Stimulated activated CD4-positive, alpha-beta T cell treated with anti-CD3 and anti-CD28 coated beads, Interleukin-15, amount 100 ng/mL, for 1 hour (primary cell): ENCODE data around the gene CTCFL.

Source experiments
- DNase-seq, 2 donors: peaks; one replicate each; pipeline ENCODE4 v3.0.0-alpha.2; 2020; ENCODE audit warnings: low read depth in 1 of 2, low spot score in 1 of 2

CTCFL gene

DNA sequence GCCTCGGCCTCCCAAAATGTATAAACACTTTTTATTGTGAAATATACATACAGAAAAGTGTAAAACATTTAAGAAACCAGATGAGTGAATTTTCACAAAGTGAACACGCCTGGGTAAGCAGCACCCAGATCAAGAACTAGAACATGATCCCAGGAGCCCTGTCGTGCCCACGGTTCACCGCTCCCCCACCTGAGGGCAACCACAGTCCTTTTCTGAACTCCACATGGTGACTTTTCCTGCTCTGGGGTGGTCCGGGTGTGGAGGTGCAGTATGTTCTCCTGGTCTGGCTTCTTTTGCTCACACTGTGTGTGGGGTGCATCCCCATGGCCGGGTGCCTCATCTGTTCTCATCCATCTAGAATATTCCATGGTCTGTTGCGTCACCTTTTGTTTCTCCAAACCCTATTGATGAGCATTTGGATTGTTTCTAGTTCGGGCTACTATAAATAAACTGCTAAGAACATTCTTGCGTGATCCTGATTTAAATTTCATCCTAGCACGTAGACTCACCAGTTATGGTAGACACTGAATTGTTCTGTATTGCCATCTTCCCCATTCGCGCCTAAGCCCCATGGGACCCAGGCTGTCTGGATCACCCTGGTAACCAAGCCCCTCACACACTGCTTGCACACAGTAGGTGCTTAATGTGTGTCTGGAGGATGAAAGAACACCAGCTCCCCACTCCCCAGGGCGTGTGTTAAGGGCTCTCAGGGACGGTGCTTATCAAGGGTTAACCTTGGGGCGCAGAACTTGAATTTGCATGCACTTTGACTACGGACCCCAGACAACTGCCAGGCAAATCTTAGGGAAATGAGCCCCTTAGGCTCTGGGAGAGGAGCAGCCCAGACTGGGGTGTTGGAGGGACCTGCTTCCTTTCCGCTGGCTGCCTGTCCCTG lies 56.2 kb downstream of the CTCFL start:
- no peak for DNase-seq

DNA sequence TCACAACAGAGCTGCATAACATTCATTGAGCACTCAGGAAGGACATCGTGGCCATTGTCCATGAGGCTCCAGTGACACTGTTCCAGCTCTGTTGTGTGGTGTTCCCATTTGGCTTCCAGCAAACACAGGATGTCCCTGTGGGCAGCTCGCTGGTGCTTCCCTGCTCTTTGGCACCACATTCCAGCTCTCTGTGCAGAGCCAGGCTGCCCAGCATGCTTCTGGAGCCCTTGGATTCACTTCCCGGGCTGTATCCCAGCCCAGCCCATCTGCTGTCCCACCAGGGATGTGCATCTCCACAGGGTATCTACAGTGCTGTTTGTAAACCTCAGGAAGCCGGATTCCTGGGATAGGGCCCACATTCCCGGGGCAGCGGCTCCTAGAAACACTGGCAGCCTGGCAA lies 57.2 kb downstream of the CTCFL start:
- no peak for DNase-seq

DNA sequence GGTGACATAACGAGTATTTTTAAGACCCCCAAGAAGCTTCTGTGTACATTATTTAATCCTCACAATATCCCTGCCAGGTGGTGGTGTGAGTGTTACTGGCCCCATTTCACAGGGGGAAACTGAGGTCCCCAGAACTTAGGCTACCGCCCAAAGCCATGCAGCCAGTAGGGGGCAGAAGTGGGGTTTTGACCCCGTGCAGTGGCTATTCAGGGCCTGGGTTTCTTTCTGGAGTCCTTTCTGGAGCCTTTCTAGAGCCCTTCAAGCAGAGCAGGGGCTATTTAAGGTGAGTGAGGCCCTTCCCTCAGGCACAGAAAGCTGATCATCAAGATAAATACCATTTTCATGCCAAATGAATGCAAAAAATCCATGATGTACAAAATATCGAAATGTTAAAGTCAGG lies 59.0 kb downstream of the CTCFL start:
- no peak for DNase-seq

DNA sequence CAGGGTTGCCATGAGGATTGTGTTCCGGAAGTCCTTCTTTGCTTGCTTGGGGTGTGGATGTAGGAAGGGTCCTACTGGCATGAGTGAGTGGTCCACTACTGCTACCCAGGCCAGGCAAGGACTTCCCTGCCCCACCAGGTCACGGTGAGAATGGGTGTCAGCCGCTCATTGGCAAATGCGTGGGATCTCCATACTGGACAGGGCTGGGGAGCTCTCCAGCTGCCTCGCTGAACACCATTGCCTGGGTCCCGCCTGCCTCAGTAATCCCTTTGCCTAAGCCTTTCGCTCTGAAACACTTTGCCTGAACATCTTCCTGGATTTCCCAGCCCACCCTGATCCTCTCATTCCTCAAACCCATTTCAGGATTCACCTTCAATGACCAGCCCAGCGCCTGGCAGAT lies 59.5 kb downstream of the CTCFL start:
- DNase-seq = no peak

DNA sequence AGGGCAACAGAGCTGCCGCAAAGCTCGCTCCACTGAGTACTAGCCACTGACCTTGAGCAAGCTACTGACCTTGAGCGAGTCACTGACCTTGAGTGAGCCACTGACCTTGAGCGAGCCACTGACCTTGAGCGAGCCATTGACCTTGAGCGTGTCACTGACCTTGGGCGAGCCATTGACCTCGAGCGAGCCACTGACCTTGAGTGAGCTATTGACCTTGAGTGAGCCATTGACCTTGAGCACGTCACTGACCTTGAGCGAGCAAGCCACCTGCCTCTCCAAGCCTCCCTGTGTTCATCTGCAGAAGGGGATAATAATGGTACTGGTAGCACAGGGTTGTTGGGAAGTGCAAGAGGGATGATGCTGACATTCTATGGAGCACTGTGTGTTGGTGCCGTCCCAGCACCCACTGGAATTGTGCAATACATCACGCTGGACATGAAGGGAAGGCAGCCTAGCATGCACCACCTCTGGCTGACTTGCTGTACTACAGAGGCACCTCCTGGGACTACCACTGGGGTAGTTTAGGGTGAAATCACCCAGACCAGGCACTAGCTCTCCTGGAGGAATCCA lies 60.2 kb downstream of the CTCFL start:
- no peak for DNase-seq

DNA sequence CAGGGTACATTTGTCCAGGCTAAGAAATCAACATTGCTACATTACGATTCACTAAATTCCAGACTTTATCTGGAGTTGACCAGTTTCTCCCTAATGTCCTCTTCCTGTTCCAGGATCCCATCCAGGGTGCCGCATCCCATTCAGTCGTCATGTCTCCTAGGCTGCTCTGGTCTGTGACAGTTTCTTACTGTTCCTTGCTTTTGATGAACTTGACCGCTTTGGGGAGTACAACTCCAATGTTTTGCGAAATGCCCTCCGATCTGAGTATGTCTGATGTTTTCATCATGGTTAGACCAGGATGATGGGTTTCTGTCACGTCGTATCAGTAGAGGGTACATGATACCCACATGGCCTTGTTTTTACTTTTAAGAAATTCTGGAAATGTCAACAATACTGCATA lies 62.2 kb downstream of the CTCFL start:
- DNase-seq = no peak

DNA sequence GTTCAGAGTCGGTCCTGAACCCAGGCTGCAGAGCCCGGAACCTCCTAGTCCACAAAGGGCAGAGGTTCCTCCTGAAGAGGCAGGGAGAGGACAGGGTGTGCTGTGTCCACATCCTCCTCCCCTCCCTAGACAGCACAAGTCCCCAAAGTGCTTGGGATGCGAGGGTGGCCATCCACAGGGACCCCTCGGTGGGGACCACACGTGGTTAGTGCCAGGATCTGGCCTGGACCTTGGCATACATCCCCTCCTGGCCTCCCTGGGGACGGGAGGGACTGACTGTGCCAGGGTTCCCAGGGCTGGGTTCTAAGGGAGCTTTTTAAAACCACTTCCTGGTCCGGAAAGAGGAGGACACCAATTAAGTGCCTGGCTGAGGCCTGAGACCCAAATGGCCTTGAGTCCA lies 63.2 kb downstream of the CTCFL start:
- DNase-seq = no peak

DNA sequence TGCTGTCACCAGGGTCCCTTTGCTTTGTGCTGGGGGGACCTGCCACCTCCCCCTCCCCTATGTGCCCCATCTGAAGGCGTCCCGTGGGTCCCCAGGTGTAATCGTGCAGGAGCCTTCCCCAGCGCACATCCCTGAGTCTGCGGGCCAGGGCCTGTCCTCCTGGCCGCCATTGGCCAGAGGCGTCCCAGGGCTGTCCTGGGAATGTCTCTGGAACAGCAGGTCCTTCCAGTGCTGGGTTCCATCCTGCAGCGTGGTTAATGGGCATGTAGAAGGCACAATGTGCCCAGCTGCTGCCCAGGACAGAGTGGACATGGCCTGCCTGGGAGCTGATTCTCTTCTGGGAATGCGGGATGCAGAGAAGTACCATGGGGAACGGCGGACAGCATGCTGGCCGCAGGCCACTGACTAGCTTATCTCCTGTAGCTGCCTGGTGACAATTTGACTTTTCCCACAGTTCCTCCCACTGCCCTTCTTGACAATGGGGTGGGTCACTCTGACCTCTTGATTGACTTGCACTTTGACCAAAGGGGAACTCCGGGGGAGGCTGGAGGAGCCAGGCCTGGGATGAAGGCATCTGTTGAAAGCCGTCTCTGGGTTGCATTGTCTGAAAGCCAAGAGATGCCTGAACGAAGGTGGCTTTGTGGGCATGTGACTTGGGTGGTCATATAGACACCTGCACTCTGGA lies 64.0 kb downstream of the CTCFL start:
- DNase-seq = no peak

DNA sequence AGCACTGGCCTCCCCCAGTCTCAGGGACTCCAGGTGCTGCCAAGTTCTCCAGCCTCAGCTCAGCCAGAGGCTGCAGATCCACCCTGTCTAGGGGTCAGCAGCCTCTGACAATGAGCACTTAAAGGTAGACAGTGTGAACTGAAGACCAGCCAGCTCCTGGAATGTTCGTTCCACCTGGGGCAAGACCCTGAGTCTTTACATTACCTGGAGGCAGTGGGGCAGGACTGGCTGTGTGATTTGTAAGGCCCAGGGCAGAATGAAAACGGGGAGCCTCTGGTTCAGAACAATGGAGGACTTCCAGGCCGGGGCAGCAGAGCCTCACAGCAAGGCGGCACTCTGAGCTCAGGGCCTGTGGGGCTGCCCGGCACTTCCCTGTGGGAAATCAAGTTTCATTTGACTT lies 65.0 kb downstream of the CTCFL start:
- no peak for DNase-seq

DNA sequence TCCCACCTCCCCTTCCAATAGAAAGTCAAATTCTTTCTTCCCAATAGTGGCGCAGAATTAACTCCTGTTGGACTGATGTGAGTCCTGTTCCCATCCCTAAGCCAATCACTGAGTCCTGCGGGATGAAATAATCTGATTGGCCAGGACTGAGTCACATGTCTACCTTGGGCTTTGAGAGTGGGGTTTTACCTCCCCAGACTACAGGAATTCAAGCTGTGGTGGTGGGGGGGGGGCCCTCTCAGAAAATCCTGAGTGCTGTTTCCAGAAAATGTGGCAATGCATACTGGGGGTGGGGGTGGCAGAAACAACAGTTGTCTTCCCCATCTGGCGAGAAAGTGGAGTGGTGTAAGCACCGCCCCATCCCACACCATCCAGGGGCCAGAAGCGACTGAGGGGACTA lies 65.7 kb downstream of the CTCFL start:
- DNase-seq = no peak

DNA sequence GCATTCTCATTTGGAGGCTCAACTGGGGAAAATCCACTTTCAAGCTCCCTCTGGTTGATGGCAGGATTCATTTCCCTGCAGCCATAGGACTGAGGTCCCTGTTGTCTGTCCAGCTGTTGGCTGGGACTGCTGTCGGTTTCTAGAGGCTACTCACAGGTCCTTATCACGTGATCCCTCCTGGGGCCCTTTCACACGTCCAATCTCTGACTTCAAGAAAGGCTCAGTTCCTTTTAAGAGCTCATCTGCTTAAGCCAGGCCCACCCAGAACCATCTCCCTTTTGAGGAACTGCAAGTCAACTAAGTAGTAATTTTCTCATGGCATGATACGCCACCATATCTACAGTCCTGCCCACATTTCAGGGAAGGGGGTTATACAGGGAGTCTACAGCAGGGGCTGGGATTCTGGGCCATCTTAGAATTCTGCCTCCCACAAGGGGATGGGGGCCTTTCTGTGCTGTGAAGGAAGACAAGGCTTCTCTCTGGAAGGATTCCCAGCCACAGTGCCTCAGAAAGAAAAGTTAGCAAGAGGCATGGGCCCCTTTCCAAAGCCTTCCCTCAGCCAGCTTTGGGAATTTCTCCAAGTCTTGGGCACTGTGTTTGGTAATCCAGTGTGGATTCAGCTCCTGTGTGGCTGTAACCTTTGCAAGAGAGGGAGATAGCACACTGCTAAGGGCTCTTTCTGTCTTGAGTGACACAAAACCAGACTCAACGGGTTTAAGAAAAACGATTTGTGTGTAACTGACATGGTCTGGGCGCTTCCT lies 66.4 kb downstream of the CTCFL start:
- DNase-seq = no peak

DNA sequence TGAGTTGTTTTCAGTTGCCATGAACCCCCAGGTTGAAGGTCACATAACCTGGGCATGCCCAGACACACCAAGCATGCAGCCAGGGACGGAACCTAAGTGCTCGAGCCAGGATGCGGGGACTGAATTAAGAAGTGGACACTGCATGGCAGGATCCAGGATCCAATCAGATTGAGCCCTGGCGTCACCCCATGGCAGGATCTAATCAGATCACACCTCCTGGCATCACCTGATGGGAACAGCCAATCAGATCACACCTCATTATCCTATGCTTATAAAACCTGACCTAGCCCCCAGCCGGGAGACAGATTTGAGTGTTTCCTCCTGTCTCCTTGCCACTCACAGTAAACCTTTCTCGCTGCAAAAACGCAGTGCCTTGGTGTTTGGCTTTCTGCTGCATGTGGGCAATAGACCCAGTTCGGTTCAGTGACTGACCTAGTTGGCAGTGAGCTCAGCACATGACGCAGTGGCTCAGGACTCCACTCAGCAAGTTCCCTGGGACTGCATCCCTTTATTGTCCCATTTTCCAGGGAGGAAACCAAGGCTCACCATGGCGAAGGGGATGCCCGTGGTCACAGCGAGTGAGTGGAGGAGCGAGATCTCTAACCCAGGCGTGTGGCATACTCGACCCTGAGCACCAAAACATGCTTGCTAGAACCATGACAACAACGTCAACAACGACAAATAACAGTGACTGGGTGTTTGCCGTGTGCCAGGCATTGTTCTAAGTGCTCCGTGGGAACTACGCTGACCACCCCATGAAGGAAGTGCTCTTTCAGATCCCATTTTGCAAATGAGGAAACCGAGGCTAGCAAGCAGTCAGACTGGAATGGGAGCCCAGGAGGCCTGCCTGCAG lies 67.5 kb downstream of the CTCFL start:
- DNase-seq = no peak

DNA sequence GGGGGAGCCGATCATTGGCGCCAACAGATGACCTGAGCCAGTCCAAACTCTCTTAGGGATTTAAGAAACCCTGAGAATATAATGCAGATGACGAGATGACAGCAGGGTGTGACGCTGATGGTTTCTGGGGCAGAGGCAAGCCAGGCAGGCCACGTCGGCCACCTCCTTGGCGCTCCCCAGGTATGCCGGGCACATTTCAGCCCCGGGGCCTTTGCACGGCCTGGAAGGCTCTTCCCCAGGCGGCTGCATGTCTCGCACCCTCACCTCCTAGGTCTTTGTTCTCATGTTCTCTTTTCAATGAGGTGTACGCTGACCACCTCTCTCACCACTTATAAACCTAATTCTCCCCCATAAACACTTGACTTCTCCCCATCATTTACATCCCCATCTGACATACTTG lies 68.8 kb downstream of the CTCFL start:
- no peak for DNase-seq

DNA sequence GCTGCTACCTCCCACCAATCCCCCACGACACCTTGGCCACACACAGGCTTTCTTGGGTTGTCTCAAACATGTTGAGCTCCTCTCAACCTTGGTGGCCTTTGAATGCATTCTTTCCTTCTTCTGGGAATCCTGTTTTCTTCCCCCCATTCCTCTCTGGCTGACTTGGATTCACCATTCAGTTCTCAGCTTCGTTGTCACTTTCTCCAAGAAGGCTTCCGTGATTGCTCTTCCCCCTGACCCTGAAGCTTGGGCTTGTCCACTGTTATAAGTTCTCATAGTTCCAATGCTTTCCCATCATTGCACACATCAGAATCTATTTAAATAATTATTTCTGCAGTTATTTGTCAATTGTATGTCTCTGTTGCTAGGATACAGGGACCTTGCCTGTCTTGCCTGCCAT lies 69.6 kb downstream of the CTCFL start:
- DNase-seq = no peak

DNA sequence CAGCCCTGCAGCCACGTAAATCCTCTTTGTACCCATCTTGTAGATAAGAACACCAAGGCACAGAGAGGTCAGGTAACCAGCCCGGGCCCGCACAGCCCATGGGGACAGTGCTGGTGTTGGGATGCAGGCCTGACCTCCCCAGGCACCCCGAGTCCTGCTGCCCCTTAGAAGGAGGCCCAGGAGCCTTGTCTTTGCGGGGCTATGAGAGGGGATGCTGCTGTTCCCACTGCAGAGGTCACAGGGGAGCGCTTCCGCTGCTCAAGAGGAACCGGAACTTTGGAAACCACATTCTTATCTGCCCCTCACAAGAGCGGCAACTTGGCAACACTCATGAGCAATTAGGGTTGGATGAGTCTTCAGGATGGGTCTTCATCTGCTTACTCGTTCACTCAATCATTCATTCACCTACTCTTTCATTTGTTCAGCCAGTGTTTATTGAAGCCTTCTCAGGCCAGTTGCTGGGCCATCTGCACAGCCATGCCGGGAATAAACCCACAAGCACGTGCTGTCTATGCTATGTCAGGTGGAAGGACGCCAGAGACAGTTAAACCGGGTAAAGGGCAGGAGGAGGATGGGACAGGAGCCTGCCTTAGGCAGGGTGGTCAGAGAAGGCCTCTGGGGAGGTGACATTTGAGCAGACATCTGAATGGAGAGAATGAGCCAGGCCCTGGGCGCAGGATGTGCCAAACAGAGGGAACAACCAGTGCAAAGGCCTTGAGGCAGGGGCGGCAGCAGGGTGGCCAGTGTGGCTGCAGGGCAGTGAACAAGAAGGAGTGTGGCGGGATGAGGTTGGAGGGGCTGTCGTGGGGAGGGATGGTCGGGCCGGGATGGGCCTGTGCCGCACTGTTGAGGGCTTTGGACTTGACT lies 72.9 kb downstream of the CTCFL start:
- no peak for DNase-seq

DNA sequence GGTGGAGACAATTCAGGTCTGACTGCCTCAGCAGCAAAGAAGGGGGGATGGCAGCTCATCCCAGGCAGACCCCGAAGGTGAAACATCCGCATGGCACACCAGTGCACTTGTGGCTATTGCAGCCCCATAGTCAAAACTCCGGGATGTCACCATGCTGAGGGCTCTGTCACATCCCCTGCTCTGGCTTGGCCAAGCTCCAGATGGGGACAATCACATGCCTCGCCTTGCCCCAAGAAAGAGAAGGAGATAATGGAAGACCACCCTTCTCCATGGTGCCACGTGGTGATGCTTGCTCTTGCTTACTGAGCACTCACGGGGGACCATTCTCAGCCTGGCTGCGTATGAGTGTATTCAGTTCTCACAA lies 73.5 kb downstream of the CTCFL start:
- no peak for DNase-seq

DNA sequence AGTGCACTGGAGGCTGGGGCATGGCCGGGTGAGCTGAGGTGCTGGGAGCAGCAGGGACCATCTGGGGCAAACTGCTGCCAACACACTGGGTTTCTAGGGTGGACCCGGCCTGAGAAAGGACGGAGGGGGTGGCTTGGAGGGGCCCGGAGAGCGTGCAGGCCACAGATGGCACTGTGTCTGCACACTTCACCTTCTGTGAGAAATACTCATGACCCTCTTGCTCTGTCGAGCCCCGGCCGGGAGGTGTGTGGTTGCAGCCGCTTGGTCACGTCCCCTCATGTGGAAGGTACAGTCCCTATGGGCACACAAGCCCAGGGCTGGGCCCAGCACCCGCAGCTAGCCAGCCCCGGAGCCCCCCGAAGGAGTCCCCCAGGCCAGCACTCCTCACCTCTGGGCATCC lies 74.0 kb downstream of the CTCFL start:
- DNase-seq = no peak

DNA sequence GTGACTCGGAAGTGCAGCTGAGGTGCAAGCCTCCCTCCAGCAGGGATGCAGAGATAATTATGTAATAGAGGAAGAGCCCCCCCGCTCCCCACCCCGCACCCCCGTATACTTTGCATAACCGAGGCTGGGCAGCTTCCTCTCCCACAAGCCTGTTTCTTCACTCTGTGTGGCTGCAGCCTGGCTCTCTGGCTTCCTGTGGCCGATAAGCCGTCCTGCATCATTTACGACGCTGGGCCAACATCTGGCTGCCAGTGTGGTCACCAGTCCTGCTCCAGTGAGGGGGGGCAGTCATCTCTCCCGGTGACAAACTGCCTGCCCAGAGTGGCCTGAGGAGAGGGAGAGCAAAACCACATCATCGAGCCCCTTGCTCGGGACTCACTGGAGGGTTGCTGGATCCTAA lies 74.5 kb downstream of the CTCFL start:
- DNase-seq = no peak

DNA sequence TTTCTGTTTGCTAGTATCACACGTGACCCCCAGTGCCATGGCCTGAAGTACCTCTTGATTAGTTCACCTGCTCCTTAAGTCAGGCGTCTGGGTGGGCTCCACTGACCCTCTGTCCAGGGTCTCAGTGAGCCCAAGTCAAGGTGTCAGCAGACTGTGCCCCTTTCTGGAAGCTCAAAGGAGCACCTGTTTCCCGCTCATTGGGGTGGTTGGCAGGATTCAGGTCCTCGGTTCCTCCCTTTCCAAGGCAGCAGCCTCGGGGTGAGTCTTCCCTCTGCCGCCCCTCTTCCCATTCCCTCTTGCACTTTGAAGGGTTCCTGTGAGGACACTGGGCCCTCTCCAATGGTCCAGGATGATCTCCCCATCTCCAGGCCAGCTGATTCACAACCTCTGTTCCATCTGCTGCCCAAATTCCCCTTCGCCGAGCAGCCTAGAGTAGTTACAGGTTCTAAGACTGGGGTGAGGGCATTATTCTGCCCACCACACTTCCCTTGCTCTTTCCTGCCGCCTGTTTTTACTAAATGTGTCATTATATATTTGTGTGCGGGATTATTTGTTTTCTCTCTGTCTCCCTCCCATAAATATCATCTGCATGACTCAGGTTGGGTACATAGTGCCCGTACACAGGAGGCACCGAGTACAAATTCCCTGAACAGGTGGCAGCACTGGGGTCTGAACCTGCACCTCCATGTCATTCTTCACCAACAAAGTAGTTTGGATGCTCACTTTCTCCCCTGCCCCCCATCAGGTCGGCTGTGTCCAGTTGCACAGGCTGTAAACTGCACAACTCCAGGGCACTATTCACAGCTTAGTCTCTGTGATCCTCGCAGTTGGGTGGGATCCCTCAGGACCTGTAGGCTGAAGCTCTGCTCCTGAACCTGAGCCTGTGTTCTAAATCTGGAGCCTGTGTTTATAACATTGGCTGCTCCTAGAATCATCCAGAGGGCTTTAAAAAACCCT lies 75.3 kb downstream of the CTCFL start:
- DNase-seq = no peak
